HEK293T (cell line): ENCODE measurements around the gene RPRD2.

Experiments used
- BHLHE40 ChIP-seq: fragments of 450-650 bp; IDR thresholded peaks from 2 replicates; pipeline ENCODE4 v1.6.1; 2016; ENCODE audit warnings: mild to moderate bottlenecking, moderate library complexity, borderline replicate concordance
- ELF4 ChIP-seq: fragments of 450-650 bp; IDR thresholded peaks from 2 replicates; pipeline ENCODE4 v1.6.1; 2017; ENCODE audit warnings: antibody characterized with exemption
- FOXA1 ChIP-seq: fragments of 450-650 bp; IDR thresholded peaks from 2 replicates; pipeline ENCODE4 v1.6.1; 2016; ENCODE audit warnings: mild to moderate bottlenecking
- FOXK2 ChIP-seq: fragments of 450-650 bp; IDR thresholded peaks from 2 replicates; pipeline ENCODE4 v1.6.1; 2016; ENCODE audit warnings: mild to moderate bottlenecking
- FOXM1 ChIP-seq: fragments of 450-650 bp; IDR thresholded peaks from 2 replicates; pipeline ENCODE4 v1.6.1; 2017; ENCODE audit warnings: mild to moderate bottlenecking, borderline replicate concordance
- HDGF ChIP-seq: fragments of 450-650 bp; IDR thresholded peaks from 2 replicates; pipeline ENCODE4 v1.6.1; 2017; ENCODE audit warnings: antibody characterized with exemption, borderline replicate concordance
- L3MBTL2 ChIP-seq: fragments of 450-650 bp; conservative IDR thresholded peaks from 2 replicates; pipeline ENCODE4 v1.6.1; 2016; ENCODE audit warnings: mild to moderate bottlenecking
- LEF1 ChIP-seq: fragments of 450-650 bp; IDR thresholded peaks from 2 replicates; pipeline ENCODE4 v1.6.1; 2017; ENCODE audit warnings: mild to moderate bottlenecking, borderline replicate concordance
- NFRKB ChIP-seq: fragments of 450-650 bp; IDR thresholded peaks from 2 replicates; pipeline ENCODE4 v1.6.1; 2016; ENCODE audit warnings: mild to moderate bottlenecking, moderate library complexity
- SP1 ChIP-seq: fragments of 450-650 bp; IDR thresholded peaks from 2 replicates; pipeline ENCODE4 v1.6.1; 2017
- SUZ12 ChIP-seq: fragments of 450-650 bp; IDR thresholded peaks from 2 replicates; pipeline ENCODE4 v1.6.1; 2016; ENCODE audit warnings: mild to moderate bottlenecking
- TARDBP ChIP-seq: fragments of 450-650 bp; IDR thresholded peaks from 2 replicates; pipeline ENCODE4 v1.6.1; 2016
- ZNF384 ChIP-seq: fragments of 450-650 bp; IDR thresholded peaks from 2 replicates; pipeline ENCODE4 v1.6.1; 2016
- TF ChIP-seq, protein P1 (sequence below): fragments of 450-650 bp; IDR thresholded peaks from 2 replicates; pipeline ENCODE4 v1.6.1; 2016

DNA sequence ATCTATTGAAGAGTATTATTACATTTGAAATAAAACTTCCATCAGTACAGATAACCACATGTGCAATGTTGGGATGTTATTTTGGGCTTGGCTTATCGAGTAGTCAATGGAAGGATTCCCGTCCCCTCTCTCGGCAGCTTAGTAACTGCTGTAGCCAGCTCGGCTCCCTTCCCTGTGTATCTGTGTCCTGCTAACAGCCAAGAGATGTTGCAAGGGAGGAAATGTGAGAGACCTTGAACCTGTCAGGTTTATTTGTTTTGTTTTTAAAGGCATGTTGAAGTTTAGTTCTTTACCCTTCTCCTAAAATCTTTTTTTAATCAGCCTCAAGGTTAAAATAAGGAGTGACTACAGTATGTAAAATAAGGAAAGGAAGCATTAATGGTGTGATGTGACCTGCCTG, 109.7 kb downstream of the RPRD2 start:
- TF ChIP-seq SUZ12 = no peak
- TF ChIP-seq, protein P1, sequence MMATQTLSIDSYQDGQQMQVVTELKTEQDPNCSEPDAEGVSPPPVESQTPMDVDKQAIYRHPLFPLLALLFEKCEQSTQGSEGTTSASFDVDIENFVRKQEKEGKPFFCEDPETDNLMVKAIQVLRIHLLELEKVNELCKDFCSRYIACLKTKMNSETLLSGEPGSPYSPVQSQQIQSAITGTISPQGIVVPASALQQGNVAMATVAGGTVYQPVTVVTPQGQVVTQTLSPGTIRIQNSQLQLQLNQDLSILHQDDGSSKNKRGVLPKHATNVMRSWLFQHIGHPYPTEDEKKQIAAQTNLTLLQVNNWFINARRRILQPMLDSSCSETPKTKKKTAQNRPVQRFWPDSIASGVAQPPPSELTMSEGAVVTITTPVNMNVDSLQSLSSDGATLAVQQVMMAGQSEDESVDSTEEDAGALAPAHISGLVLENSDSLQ = no peak
- TF ChIP-seq HDGF = no peak
- TF ChIP-seq FOXM1 = no peak
- no peak for TF ChIP-seq FOXK2
- TF ChIP-seq SP1 = no peak
- no peak for TF ChIP-seq TARDBP
- no peak for TF ChIP-seq BHLHE40
- TF ChIP-seq ELF4 = no peak
- TF ChIP-seq FOXA1 = no peak
- TF ChIP-seq L3MBTL2 = no peak
- no peak for TF ChIP-seq LEF1
- no peak for TF ChIP-seq NFRKB
- TF ChIP-seq ZNF384 = no peak
